ENCODE data around the gene HSPA12A.

The HSPA12A gene

DNA sequence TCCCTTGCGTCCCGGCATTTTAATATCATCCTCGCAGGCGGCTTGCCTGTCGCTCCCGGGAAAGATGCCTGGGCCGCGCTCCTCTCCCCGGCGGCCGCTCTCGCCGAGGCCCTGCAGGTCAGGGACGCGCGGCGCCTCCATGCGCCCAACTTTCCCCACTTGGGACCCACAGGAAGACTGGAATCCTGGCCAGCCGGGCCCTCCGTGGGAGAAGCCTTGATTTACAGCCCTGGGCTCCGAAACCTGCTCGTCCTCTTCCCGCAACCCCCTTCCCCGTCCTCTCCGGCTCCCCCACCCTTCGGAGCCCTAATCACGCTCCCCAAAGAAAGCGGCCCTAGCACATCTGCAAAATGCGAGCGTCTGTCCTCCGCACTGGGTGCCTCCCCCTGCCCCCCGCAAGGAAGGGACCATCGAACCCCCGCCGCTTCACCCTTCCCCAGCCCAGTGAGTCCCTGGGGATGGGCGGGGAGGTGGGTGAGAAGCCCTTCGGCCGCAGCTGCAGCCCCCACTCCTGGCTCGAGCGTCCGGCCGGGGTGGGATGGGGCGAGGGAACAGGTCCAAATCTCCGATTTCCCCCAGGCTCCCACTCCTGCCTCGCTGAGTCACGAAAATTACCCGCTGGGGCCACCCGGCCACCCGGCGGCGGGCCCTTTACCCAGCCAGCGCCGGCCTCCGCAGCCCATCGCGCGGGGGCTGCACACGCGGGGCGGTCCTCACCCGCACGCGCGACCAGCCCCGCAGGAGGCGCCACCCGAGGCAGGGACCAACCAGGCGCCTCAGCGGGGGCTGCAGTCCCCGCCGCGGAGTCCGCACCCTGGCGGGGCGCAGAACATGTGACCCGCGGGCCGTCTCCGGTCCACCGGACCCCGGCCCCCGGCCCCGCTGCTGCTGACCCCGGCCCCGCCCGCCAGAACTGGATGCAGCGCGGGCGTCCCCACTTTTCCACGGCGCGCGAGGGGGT, 695 bp downstream of the HSPA12A start:
- no peak for DNase-seq

GRCh38 chr10:116740971-116741370, 1.4 kb downstream of the HSPA12A start:
- no peak for DNase-seq

DNA sequence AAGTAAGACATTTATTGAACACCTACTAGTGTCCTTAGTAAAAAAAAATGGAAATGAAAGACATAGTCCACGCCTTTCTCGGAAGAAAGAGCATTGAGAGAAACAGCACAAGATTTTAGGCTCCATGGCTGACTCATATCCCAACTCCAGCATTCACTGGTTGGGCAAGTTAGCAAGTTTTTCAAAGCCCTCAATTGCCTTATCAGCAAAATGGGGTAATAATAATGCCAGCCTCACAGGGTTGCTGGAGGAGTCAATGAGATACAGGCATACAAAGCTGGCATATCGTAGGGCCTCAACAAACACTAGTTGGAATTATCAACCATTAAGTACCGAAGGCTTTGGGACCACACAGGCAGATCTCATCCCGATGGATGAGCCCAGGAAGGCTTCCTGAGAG, 4.0 kb downstream of the HSPA12A start:
- DNase-seq = no peak

- no peak for DNase-seq
These were observed 4.6 kb downstream of the HSPA12A start for GRCh38 chr10:116737627-116738327.

DNA sequence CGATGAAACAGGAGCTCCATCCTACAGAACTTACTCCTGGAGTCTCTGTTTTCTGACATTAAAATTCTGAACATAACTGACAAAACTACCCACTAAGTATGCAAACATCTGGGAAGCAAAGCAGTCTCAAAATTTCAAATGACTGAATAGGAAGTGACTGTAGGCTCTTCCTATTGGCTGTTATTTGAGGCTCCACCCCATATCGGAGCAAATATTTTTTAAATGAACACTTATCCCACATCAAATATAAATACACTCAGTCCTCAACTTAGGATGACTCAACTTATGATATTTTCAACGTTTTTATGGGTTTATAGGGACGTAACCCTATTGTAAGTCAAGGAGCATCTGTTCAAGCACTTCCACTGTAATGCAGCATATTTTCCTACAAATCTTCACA, 8.8 kb downstream of the HSPA12A start:
- no peak for DNase-seq

DNA sequence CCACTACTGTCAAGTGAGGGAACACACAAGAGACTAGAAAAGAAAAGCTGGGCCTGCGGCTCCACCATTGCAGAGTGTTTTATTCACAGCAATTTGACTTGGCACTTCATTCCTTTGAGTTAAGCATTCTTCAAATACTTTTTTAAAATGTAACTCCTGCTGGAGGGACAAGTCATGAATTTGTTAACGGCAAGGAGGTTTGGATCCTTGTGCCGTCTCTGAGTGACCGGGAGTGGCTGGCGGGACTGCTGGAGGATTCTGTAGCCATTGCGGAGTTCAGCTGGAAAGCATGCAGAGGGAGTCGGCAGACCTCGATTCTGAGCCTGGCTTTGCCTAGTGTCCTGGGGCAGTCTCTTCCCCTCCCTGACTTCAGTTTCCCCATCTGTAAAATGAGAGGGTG, 9.8 kb downstream of the HSPA12A start:
- DNase-seq = no peak

GRCh38 chr10:116730464-116731260, 11.7 kb downstream of the HSPA12A start:
- DNase-seq = no peak

DNA sequence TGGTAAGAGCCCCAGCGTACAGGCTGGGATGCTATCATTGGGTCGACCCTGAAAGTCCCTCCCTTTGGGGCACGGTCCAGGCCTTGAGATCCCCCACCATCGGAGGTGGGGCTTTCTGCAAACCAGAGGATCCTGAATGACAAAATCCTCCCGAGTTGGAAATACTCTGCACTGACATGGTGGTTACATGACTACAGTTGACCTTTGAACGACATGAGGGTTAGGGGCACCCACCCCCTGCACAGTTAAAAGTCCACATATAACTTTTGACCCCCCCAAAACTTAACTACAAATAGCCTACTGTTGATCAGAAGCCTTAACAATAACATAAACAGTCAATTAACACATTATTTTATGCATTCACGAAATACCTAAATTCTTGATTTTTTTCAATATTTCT, 13.1 kb downstream of the HSPA12A start:
- no peak for DNase-seq

- no peak for DNase-seq
These were observed 13.8 kb downstream of the HSPA12A start for GRCh38 chr10:116728526-116729096.

DNA sequence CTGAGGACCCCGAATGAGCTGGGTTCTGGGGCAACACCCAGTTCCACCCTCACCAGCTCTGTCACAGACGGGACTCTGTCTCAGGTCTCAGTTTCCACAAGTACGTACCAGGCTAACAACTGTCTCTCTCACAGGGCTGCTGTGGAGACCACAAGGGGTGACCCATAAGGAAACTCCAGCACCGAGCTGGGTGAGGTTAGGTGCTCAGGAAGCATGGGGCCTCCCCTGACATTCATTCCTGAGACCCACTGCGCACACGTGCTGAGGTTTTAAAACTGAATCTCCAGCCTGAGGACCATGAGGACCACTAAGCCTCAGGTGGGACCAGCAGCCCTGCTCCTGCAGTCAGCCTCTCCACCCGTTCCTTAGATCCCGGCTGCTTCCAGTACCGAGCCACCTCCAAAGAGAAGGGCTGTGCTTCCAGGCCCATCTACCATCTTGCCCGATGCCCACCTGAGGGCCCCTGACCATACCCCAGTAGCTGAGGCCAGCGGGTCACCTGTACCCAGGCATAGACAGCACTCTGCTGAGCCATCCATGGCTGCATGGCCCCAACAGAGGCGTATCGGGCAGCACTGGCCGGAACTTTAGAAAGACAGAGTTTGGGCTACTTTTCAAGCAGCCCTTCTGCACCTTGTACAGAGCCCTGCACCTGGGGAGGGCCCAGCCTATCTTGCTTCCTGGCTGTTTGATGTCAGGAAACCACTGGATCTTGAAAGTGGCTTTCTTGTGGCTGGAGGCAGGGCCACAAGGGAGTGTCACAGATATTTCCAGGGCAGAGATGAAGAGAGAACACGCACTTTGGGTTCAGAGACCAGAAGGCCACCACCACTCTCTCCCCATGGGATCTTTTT, 18.7 kb downstream of the HSPA12A start:
- DNase-seq = no peak

DNA sequence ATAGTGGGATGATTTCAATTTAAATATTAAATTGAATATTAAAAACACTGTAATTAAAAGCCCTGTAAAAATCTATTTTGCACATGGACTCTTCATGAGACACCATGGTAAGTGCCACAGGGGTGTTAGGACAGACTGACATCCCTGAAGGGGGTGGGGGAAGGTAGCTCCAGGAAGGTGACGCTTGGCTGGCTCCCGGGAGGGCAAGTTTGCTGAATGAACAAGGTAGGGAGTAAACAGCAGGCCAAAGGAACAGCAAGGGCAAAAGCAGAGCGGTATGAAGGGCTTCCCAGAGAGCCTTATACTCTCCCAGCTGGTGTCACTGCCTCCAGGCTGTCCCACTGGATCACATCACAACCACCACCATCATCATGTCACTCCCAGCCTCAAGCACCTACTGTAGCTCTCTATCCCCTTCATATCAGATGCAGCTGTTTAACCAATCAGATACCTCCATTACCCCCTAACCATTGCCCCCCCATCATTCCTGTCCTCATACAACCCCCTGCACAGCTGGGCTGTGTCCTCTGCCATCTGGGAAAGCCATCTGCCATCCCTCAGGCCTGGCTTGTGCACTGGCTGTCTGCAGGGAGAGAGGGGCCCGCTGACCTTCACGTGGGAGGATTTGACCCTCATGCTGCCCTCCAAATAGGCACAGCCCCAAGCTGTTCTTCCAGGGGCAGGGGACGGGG, 19.5 kb downstream of the HSPA12A start:
- no peak for DNase-seq

GRCh38 chr10:116721547-116722392, 20.6 kb downstream of the HSPA12A start:
- DNase-seq = no peak

- DNase-seq = no peak
These were observed 21.5 kb downstream of the HSPA12A start for GRCh38 chr10:116720668-116721546.

DNA sequence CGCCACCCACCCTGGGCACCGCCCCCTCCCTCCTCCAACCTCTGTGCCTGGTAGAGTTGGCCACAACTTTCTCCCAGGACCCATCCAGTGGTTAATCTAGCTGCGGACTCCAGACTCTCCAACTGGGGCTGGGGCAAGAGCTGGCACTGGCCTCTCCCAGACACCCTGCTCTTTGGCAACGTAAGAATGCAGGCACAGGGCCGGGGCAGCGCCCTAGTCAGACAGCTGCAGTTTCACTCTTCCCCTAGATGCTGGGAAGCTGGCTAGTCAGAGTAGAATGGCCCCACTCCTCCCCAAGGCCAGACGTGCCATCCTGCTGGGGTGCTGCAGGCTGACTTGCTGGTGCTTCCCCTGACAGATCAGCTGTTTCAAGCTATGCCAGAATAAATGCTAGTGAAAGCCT, 22.1 kb downstream of the HSPA12A start:
- DNase-seq = no peak

GRCh38 chr10:116719804-116720203, 22.6 kb downstream of the HSPA12A start:
- no peak for DNase-seq

GRCh38 chr10:116718058-116718457, 24.3 kb downstream of the HSPA12A start:
- no peak for DNase-seq

GRCh38 chr10:116716381-116716780, 26.0 kb downstream of the HSPA12A start:
- DNase-seq = no peak

GRCh38 chr10:116715839-116716377, 26.5 kb downstream of the HSPA12A start:
- DNase-seq = no peak

DNA sequence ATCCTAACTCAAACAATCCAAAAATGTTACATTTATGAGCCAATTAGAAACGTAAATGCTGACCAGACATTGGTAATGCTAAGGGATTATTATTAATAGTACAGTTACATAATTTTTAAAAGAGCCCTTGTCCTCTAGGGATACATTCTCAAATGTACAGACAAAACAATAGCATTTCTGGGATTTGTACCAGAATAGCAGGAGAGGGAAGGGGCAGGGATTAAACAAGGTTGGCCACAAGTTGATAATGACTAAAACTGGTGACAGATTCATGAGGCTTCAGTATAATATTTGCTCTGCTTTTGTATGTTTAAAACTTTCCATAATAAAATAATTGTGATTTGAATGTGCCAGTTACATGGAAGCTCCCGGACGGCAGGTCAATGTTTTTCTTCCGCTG, 27.0 kb downstream of the HSPA12A start:
- no peak for DNase-seq

All from activated naive CD4-positive, alpha-beta T cell treated with anti-CD3 and anti-CD28 coated beads, Interleukin-2, amount 50 U/mL, for 16 hours (primary cell).